Activated CD4-positive, alpha-beta T cell treated with anti-CD3 and anti-CD28 coated beads, Interleukin-2, amount 10 ng/mL, durations not matched to agents 24 days and 14 days (primary cell): Measurements from ENCODE around the gene SERPINA12. TPM values are rescaled to one million over a fixed set of nuclear protein-coding genes. Genes with fewer than 3 reads are reported as not detected.

Experiments used
- DNase-seq: peaks from one replicate; pipeline ENCODE4 v3.0.0; 2022
- H3K27ac Mint-ChIP-seq: one replicate; pipeline ENCODE4 v1.8.0; 2022; ENCODE audit warnings: mild to moderate bottlenecking, mixed read lengths
- H3K27me3 Mint-ChIP-seq: one replicate; pipeline ENCODE4 v1.8.0; 2022; ENCODE audit warnings: mixed read lengths
- H3K36me3 Mint-ChIP-seq: one replicate; pipeline ENCODE4 v1.8.0; 2022; ENCODE audit warnings: low read depth, mild to moderate bottlenecking, mixed read lengths
- H3K4me1 Mint-ChIP-seq: one replicate; pipeline ENCODE4 v1.8.0; 2021; ENCODE audit warnings: mixed read lengths
- H3K4me3 Mint-ChIP-seq: one replicate; pipeline ENCODE4 v1.8.0; 2022; ENCODE audit warnings: mild to moderate bottlenecking, moderate library complexity, mixed read lengths
- H3K9me3 Mint-ChIP-seq: one replicate; pipeline ENCODE4 v1.8.0; 2021; ENCODE audit warnings: mixed read lengths
- intact Hi-C: fragments of 100-400 bp; cut with micrococcal nuclease; formaldehyde crosslinking; loops from one replicate; pipeline ENCODE4 v1.15.1; 2023
- total RNA-seq: library from RNA; stranded (reverse); gene quantifications from 2 replicates; pipeline ENCODE4 v1.2.3, GENCODE V29; 2022

Gene SERPINA12
- total RNA-seq, 1 donor from 2014 or later, result not detected

DNA sequence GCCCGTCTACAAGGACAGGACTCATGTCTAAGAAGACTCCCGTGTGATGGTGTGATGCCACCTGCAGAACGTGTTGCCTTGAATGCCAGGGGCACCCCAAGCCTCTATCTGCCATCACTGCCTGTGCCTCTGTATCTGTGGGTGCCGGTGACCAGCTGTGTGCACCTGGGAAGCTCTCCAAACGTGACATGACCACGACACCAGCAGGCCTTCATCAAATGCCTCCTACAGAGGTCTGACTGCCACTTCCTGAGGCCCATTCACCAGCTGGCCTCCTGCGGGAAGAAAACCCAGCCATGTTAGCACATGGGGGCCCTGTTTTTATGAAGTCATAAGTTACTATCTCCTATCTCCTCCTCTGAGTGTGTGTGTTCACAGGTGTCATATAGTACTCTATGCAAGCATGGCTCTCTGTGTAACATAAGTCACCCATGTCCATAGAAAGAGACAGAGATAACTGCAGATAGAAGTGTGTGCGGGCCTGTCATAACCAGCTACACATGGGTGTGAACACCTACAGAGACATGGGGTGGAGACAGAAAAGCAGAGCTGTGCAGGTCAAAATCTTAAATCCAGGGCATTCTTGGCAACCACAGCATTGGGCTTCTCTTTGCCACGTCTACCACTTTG lies 33.7 kb upstream of the SERPINA12 start:
- Mint-ChIP-seq H3K9me3 (no peaks in the 10 kb centered on the region), H3K36me3 (no peaks in the 10 kb centered on the region), H3K4me3 (no peak overlapping the region), H3K4me1 (no peaks in the 10 kb centered on the region), H3K27ac (no peak overlapping the region), H3K27me3 (peaks cover 4% of the 10 kb centered on the region)
- DNase-seq, result no peak
- intact Hi-C loops, result no loop called here

GRCh38 chr14:94542111-94542810 lies 33.0 kb upstream of the SERPINA12 start:
- H3K36me3 Mint-ChIP-seq, result no peaks in the 10 kb centered on the region
- peaks cover 4% of the 10 kb centered on the region for H3K27me3 Mint-ChIP-seq
- H3K4me3 Mint-ChIP-seq, result no peak overlapping the region
- DNase-seq, result no peak
- no peak overlapping the region for H3K27ac Mint-ChIP-seq
- no peaks in the 10 kb centered on the region for H3K9me3 Mint-ChIP-seq
- no peaks in the 10 kb centered on the region for H3K4me1 Mint-ChIP-seq
- intact Hi-C loops, result no loop called here

- H3K36me3 Mint-ChIP-seq, result no peaks in the 10 kb centered on the region
- peaks cover 4% of the 10 kb centered on the region for H3K27me3 Mint-ChIP-seq
- no peaks in the 10 kb centered on the region for H3K9me3 Mint-ChIP-seq
These were observed 32.1 kb upstream of the SERPINA12 start for GRCh38 chr14:94541234-94541975.

DNA sequence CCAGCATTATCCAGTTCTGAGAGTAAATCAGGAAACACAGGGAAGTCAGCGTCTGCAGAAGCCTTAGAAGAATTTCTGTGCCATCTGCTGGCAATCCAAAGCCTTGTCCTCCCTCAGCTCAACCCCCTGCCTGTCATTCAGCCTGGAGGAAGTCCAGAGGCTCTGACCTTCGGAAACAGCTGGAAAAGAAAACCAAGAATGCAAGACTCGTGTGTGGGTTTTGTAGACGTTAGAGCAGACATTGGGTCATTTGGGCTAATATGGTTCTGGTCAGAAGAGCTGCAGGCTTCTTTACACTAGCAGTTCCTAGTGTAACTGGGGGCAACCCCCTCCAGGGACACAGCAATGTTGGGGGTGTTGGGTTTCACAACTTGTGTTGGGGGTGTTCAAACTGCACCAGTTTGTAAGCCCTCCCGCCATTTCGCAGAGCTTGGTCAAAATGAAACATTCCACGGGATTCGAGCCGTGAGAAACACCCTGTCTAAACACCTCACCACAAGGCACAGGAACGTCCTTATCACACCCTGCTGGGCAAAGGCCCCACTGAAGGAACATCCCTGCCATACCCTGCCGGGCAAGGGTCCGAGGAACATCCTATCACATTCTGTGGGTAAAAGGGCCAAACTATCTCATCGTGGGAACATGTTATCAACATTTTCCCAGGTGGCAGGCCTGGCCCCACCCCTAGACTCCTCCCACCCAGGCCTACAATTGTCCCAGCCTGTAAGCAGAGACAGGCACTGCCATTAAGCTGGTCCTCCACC lies 30.9 kb upstream of the SERPINA12 start:
- no peak overlapping the region for H3K4me3 Mint-ChIP-seq
- no peaks in the 10 kb centered on the region for H3K36me3 Mint-ChIP-seq
- intact Hi-C loops, result no loop called here
- no peak for DNase-seq
- no peaks in the 10 kb centered on the region for H3K9me3 Mint-ChIP-seq
- no peaks in the 10 kb centered on the region for H3K4me1 Mint-ChIP-seq
- no peak overlapping the region for H3K27ac Mint-ChIP-seq
- peaks cover 4% of the 10 kb centered on the region for H3K27me3 Mint-ChIP-seq

More at GRCh38 chr14:94541234-94541975, 32.1 kb upstream of the SERPINA12 start:
- Mint-ChIP-seq H3K4me1 (no peaks in the 10 kb centered on the region), H3K27ac (no peak overlapping the region), H3K4me3 (no peak overlapping the region)
- intact Hi-C loops, result no loop called here
- DNase-seq, result no peak

DNA sequence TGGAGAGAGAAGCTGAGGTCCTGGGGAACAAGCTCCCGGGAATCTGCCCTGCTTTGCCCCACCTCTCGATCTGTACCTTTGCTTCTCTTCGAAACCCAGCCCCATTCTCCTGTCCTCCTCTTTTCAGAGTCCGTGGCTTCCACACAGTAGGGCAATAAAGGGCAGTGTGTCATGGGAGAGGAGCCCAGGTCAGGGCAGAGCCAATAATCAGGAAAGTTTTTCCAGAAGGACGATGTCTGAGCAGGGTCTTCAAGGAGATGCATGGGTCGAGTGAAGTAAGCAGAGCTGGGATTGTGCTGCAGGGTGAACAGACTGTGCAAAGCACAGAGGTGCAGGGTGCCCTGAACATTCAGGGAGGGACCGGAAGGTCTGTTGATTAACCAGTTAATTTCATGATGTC lies 29.9 kb upstream of the SERPINA12 start:
- intact Hi-C loops, result no loop called here
- no peak for DNase-seq
- Mint-ChIP-seq H3K36me3 (no peaks in the 10 kb centered on the region), H3K4me1 (no peaks in the 10 kb centered on the region), H3K9me3 (no peaks in the 10 kb centered on the region), H3K27me3 (peaks cover 4% of the 10 kb centered on the region), H3K4me3 (no peak overlapping the region), H3K27ac (no peak overlapping the region)

GRCh38 chr14:94538070-94538740 lies 28.9 kb upstream of the SERPINA12 start:
- DNase-seq, result no peak
- H3K9me3 Mint-ChIP-seq, result no peaks in the 10 kb centered on the region
- no peak overlapping the region for H3K4me3 Mint-ChIP-seq
- no peaks in the 10 kb centered on the region for H3K36me3 Mint-ChIP-seq
- H3K4me1 Mint-ChIP-seq, result no peaks in the 10 kb centered on the region
- H3K27ac Mint-ChIP-seq, result no peak overlapping the region
- peaks cover 4% of the 10 kb centered on the region for H3K27me3 Mint-ChIP-seq
- intact Hi-C loops, result no loop called here

GRCh38 chr14:94536836-94537235 lies 27.6 kb upstream of the SERPINA12 start:
- H3K36me3 Mint-ChIP-seq, result no peaks in the 10 kb centered on the region
- no peaks in the 10 kb centered on the region for H3K4me1 Mint-ChIP-seq
- H3K9me3 Mint-ChIP-seq, result no peaks in the 10 kb centered on the region
- DNase-seq, result no peak
- H3K27ac Mint-ChIP-seq, result no peak overlapping the region
- intact Hi-C loops, result no loop called here
- peaks cover 4% of the 10 kb centered on the region for H3K27me3 Mint-ChIP-seq
- H3K4me3 Mint-ChIP-seq, result no peak overlapping the region

DNA sequence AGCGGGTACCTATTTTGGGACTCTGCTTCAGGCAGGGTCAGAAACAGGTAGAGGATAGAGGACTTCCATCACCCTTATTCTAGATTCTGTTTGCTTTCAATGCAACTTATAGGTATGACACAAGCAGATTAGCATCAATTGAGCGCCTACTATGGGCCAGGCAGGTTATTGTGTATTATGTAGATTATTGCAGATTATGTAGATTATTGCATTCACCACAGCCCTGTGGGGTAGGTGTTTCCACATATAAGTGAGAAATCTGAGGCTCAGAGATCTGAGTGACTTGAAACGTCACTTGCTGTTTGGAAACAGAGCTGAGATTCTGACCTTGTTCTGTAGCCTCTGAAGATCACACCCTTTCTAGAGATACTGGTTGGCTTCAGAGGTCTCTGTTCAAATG lies 26.2 kb upstream of the SERPINA12 start:
- H3K9me3 Mint-ChIP-seq, result no peaks in the 10 kb centered on the region
- H3K4me3 Mint-ChIP-seq, result no peak overlapping the region
- intact Hi-C loops, result no loop called here
- no peaks in the 10 kb centered on the region for H3K36me3 Mint-ChIP-seq
- no peak for DNase-seq
- peaks cover 2% of the 10 kb centered on the region for H3K27me3 Mint-ChIP-seq
- no peaks in the 10 kb centered on the region for H3K4me1 Mint-ChIP-seq
- no peak overlapping the region for H3K27ac Mint-ChIP-seq

GRCh38 chr14:94532447-94532846 lies 23.2 kb upstream of the SERPINA12 start:
- H3K4me1 Mint-ChIP-seq, result no peaks in the 10 kb centered on the region
- peaks cover 2% of the 10 kb centered on the region for H3K27me3 Mint-ChIP-seq
- DNase-seq, result no peak
- no peaks in the 10 kb centered on the region for H3K9me3 Mint-ChIP-seq
- H3K4me3 Mint-ChIP-seq, result no peak overlapping the region
- intact Hi-C loops, result no loop called here
- H3K36me3 Mint-ChIP-seq, result no peaks in the 10 kb centered on the region
- H3K27ac Mint-ChIP-seq, result no peak overlapping the region

GRCh38 chr14:94531187-94531586 lies 21.9 kb upstream of the SERPINA12 start:
- intact Hi-C loops, result no loop called here
- Mint-ChIP-seq H3K27ac (no peak overlapping the region), H3K9me3 (no peaks in the 10 kb centered on the region), H3K36me3 (no peaks in the 10 kb centered on the region), H3K27me3 (peaks cover 8% of the 10 kb centered on the region), H3K4me3 (no peak overlapping the region), H3K4me1 (no peaks in the 10 kb centered on the region)
- DNase-seq, result no peak

DNA sequence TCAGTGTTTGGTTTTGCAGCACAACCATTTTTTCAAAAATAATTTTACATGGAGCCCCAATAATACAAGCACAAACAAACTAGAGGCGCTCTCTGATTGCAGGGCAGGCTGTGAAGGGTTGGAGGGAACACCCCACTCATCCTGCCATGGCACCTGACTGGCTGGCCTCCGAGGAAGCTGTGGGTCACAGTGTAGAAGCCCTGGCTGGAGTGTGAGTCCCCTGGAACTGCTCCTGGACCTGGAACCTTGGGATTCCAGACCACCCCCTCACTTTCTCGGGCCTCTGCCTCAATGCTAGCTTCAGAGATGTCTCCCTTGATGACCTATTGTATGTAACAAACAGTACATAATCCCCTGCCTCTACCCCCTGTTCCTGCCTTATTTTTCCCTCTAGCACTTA lies 14.8 kb upstream of the SERPINA12 start:
- H3K4me3 Mint-ChIP-seq, result no peak overlapping the region
- H3K27me3 Mint-ChIP-seq, result peaks cover 8% of the 10 kb centered on the region
- no peaks in the 10 kb centered on the region for H3K36me3 Mint-ChIP-seq
- no peak for DNase-seq
- no peaks in the 10 kb centered on the region for H3K4me1 Mint-ChIP-seq
- no peak overlapping the region for H3K27ac Mint-ChIP-seq
- H3K9me3 Mint-ChIP-seq, result peaks cover 7% of the 10 kb centered on the region
- intact Hi-C loops, result no loop called here

DNA sequence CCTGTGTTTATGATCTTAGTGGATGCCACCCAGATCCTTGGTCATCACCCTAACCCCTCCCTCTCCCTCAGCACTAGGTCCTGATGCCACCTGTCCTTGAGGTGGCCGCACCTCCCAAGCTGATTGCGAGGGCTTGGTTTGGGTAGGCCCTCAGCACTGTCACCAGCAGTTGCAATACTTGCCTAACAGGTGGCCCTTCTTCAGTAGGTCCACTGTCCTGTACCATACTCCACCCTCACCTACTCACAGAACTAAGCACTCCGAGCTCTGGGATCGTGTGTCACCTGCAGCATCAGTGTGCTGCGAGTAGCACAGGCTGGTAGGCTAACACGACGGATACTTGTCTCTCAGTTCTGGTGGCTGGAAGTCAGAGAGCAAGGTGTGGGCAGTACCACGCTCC lies 14.0 kb upstream of the SERPINA12 start:
- Mint-ChIP-seq H3K27me3 (peaks cover 8% of the 10 kb centered on the region), H3K4me3 (no peak overlapping the region), H3K4me1 (no peaks in the 10 kb centered on the region), H3K36me3 (no peaks in the 10 kb centered on the region), H3K9me3 (peaks cover 7% of the 10 kb centered on the region), H3K27ac (no peak overlapping the region)
- no peak for DNase-seq
- intact Hi-C loops, result no loop called here

DNA sequence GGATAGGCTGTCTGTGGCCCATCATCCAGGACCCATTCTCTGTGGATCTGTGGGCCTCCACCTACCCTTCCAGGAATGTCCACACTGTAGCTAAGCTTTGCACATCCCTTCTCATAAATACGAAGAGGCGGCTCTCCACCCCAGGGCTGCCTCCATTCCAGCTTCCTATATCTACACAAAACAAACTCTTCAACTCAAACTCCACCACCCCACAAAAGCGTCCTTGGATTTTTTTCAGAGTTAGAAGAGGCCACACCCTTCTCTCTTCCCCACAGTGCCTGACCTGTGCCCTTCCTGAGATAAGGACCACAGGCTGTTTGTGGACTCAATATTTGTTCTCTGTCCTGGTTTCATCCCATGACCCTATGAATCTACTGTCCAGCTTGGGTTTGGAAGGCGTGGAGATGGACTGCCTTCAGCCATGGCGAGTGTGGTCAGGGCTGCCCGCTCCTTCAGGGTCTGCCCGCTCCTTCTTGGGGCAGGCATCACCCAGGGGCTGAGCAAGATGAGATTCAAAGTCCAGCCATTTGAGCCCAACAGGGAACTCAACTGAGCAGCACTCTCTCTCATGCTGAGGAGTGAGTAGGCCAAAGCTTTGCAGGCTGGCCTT lies 13.0 kb upstream of the SERPINA12 start:
- DNase-seq, result no peak
- Mint-ChIP-seq H3K9me3 (peaks cover 7% of the 10 kb centered on the region), H3K27me3 (peaks cover 5% of the 10 kb centered on the region), H3K36me3 (no peaks in the 10 kb centered on the region), H3K27ac (no peak overlapping the region), H3K4me3 (no peak overlapping the region), H3K4me1 (no peaks in the 10 kb centered on the region)
- intact Hi-C loops, result no loop called here
